ENCODE data around the gene HNRNPAB.
"Not testable (repeated sequence)": the region's sequence is repeated elsewhere in the genome, so short reads cannot be mapped to it uniquely, and the experiment has no call there.

The HNRNPAB gene

DNA sequence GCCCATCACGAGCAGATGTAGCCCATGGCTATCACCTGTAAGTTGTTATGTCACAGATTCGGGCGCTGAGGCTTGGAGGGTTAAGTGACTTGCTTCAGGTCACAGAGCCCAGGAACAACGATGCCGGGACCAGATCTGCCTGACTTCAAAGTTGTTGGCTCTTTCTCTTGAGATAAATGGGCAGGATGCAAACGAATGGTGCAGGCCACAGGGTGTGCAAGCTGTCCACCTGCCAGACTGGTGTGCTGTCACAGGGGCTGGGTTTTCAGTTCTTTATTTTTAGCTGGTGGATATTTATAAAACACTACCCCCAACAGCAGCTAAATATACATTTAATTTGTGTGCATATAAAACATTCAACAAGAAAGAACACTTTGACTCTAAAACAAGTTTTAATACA, 45.9 kb downstream of the HNRNPAB start:
- TF ChIP-seq TCF4 (CRISPR knock-in tag; IDR thresholded peaks at IDR 0.05; ENCODE audit: borderline replicate concordance): no peak
- no peak for TF ChIP-seq ZFP3 (CRISPR knock-in tag; IDR thresholded peaks at IDR 0.05)
- TF ChIP-seq PPARA (CRISPR knock-in tag; IDR thresholded peaks at IDR 0.05; ENCODE audit: borderline replicate concordance): no peak
- no peak for TF ChIP-seq OSR1 (CRISPR knock-in tag; IDR thresholded peaks at IDR 0.05)
- TF ChIP-seq, protein P1, sequence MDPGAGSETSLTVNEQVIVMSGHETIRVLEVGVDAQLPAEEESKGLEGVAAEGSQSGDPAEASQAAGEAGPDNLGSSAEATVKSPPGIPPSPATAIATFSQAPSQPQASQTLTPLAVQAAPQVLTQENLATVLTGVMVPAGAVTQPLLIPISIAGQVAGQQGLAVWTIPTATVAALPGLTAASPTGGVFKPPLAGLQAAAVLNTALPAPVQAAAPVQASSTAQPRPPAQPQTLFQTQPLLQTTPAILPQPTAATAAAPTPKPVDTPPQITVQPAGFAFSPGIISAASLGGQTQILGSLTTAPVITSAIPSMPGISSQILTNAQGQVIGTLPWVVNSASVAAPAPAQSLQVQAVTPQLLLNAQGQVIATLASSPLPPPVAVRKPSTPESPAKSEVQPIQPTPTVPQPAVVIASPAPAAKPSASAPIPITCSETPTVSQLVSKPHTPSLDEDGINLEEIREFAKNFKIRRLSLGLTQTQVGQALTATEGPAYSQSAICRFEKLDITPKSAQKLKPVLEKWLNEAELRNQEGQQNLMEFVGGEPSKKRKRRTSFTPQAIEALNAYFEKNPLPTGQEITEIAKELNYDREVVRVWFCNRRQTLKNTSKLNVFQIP (CRISPR knock-in tag; IDR thresholded peaks at IDR 0.05; ENCODE audit: borderline replicate concordance, low read depth): no peak
- TF ChIP-seq ZNF70 (CRISPR knock-in tag; IDR thresholded peaks at IDR 0.05): no peak
- no peak for TF ChIP-seq RARB (CRISPR knock-in tag; IDR thresholded peaks at IDR 0.05)
- no peak for TF ChIP-seq ISL1 (CRISPR knock-in tag; IDR thresholded peaks at IDR 0.05)

DNA sequence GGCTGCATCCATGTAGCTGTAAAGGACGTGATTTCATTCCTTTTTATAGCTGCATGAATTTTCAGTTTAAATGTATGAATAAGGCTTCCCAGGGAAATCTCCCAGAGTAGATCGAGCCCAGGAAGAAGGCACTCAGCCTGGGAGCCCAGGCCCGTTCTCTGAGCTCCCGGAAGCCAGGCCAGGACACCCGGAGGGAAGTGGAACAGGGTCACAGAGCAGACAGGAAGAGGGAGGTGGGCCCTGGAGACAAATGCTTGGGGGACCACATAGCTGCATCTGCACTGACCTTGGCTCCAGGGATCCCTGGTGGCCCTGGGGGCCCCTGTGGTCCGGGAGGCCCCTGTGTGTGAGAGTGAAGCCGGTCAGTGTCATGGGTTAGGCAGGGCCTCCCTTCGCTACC, 47.9 kb downstream of the HNRNPAB start:
- TF ChIP-seq ZFP3 (CRISPR knock-in tag; IDR thresholded peaks at IDR 0.05) (no peak), RARB (CRISPR knock-in tag; IDR thresholded peaks at IDR 0.05) (no peak), ZNF70 (CRISPR knock-in tag; IDR thresholded peaks at IDR 0.05) (no peak), ZFP30 (CRISPR knock-in tag; IDR thresholded peaks at IDR 0.05) (no peak), ZC3H10 (CRISPR knock-in tag; IDR thresholded peaks at IDR 0.05) (no peak), ZNF565 (CRISPR knock-in tag; conservative IDR thresholded peaks at IDR 0.05; ENCODE audit: low read depth) (no peak), TCF4 (CRISPR knock-in tag; IDR thresholded peaks at IDR 0.05; ENCODE audit: borderline replicate concordance) (no peak)
- TF ChIP-seq, protein P2, sequence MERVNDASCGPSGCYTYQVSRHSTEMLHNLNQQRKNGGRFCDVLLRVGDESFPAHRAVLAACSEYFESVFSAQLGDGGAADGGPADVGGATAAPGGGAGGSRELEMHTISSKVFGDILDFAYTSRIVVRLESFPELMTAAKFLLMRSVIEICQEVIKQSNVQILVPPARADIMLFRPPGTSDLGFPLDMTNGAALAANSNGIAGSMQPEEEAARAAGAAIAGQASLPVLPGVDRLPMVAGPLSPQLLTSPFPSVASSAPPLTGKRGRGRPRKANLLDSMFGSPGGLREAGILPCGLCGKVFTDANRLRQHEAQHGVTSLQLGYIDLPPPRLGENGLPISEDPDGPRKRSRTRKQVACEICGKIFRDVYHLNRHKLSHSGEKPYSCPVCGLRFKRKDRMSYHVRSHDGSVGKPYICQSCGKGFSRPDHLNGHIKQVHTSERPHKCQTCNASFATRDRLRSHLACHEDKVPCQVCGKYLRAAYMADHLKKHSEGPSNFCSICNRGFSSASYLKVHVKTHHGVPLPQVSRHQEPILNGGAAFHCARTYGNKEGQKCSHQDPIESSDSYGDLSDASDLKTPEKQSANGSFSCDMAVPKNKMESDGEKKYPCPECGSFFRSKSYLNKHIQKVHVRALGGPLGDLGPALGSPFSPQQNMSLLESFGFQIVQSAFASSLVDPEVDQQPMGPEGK (CRISPR knock-in tag; IDR thresholded peaks at IDR 0.05; ENCODE audit: borderline replicate concordance): no peak
- TF ChIP-seq, protein P3, sequence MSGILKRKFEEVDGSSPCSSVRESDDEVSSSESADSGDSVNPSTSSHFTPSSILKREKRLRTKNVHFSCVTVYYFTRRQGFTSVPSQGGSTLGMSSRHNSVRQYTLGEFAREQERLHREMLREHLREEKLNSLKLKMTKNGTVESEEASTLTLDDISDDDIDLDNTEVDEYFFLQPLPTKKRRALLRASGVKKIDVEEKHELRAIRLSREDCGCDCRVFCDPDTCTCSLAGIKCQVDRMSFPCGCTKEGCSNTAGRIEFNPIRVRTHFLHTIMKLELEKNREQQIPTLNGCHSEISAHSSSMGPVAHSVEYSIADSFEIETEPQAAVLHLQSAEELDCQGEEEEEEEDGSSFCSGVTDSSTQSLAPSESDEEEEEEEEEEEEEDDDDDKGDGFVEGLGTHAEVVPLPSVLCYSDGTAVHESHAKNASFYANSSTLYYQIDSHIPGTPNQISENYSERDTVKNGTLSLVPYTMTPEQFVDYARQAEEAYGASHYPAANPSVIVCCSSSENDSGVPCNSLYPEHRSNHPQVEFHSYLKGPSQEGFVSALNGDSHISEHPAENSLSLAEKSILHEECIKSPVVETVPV (CRISPR knock-in tag; IDR thresholded peaks at IDR 0.05): no peak
- no peak for ATAC-seq

More for the DNA sequence above, 45.9 kb downstream of the HNRNPAB start:
- ATAC-seq: no peak

DNA sequence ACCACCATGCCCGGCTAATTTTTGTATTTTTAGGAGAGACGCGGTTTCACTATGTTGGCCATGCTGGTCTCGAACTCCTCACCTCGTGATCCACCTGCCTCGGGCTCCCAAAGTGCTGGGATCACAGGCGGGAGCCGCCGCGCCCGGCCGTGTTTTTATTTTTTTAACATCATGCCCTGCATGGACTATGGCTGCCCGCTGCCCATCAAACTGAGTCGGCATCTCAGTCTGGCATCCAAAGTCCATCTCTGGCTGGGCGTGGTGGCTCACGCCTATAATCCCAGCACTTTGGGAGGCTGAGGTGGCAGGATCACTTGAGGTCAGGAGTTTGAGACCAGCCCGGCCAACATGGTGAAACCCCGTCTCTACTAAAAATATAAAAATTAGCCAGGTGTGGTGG, 49.3 kb downstream of the HNRNPAB start:
- not testable (repeated sequence) for ATAC-seq

DNA sequence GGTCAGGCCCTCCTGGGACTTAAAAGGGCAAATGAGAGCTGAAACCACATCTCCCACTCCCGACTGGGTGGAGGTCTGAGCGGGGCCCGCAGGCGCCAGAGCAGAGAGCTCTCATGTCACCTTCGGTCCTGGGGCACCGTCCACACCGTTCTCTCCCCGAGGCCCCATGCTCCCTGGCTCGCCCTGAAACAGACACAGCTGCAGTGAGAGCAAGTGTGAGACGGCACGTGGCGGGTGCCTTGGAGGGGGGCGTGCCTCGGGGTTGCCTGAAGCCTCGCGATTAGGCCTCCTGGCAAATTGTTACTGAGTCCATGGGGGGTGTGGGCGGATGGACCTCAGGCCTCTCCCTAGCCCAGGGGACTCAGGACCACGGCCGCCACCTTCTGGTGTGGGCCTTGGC, 52.4 kb downstream of the HNRNPAB start:
- no peak for ATAC-seq
- TF ChIP-seq TOX (CRISPR knock-in tag; IDR thresholded peaks at IDR 0.05; ENCODE audit: borderline replicate concordance) (no peak), RARB (CRISPR knock-in tag; IDR thresholded peaks at IDR 0.05) (no peak), ZC3H10 (CRISPR knock-in tag; IDR thresholded peaks at IDR 0.05) (no peak), ISL1 (CRISPR knock-in tag; IDR thresholded peaks at IDR 0.05) (no peak), ZFP30 (CRISPR knock-in tag; IDR thresholded peaks at IDR 0.05) (no peak), PPARA (CRISPR knock-in tag; IDR thresholded peaks at IDR 0.05; ENCODE audit: borderline replicate concordance) (no peak)
- TF ChIP-seq, protein P1 (CRISPR knock-in tag; IDR thresholded peaks at IDR 0.05; ENCODE audit: borderline replicate concordance, low read depth): no peak

DNA sequence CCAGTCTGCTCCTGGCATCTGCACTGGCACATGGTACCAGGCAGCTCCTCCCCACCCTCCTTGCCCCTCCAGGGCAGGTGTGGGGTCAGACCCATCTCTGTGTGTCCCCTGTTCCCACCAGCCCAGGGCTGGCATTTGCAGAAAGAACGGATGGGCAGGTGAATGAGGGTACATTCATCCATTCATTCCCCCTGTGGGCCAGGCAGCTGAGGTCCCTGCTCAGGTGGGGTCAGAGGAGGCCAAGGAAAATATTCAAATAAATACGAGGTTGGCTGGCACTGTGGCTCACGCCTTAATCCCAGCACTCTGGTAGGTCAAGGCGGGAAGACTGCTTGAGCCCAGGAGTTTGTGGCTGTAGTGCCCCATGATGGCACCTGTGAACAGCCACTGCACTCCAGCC, 53.3 kb downstream of the HNRNPAB start:
- no peak for ATAC-seq

More for the DNA sequence above, 53.3 kb downstream of the HNRNPAB start:
- TF ChIP-seq TCF4 (CRISPR knock-in tag; IDR thresholded peaks at IDR 0.05; ENCODE audit: borderline replicate concordance) (no peak), SNAI2 (CRISPR knock-in tag; IDR thresholded peaks at IDR 0.05) (no peak), GLIS3 (CRISPR knock-in tag; IDR thresholded peaks at IDR 0.05) (no peak), ZNF70 (CRISPR knock-in tag; IDR thresholded peaks at IDR 0.05) (no peak), ZC3H10 (CRISPR knock-in tag; IDR thresholded peaks at IDR 0.05) (no peak), ZFP30 (CRISPR knock-in tag; IDR thresholded peaks at IDR 0.05) (no peak), CSDC2 (CRISPR knock-in tag; IDR thresholded peaks at IDR 0.05) (no peak), ARNTL (CRISPR knock-in tag; IDR thresholded peaks at IDR 0.05; ENCODE audit: borderline replicate concordance, low read depth) (no peak)
- TF ChIP-seq, protein P4, sequence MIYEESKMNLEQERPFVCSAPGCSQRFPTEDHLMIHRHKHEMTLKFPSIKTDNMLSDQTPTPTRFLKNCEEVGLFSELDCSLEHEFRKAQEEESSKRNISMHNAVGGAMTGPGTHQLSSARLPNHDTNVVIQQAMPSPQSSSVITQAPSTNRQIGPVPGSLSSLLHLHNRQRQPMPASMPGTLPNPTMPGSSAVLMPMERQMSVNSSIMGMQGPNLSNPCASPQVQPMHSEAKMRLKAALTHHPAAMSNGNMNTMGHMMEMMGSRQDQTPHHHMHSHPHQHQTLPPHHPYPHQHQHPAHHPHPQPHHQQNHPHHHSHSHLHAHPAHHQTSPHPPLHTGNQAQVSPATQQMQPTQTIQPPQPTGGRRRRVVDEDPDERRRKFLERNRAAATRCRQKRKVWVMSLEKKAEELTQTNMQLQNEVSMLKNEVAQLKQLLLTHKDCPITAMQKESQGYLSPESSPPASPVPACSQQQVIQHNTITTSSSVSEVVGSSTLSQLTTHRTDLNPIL (CRISPR knock-in tag; IDR thresholded peaks at IDR 0.05; ENCODE audit: low read depth): no peak
- TF ChIP-seq, protein P1 (CRISPR knock-in tag; IDR thresholded peaks at IDR 0.05; ENCODE audit: borderline replicate concordance, low read depth): no peak
